ENCODE measurements around the gene ERI3.
A peak's percentile ranks its signal among the peaks of the same experiment; 100 is the strongest.

The ERI3 gene

DNA sequence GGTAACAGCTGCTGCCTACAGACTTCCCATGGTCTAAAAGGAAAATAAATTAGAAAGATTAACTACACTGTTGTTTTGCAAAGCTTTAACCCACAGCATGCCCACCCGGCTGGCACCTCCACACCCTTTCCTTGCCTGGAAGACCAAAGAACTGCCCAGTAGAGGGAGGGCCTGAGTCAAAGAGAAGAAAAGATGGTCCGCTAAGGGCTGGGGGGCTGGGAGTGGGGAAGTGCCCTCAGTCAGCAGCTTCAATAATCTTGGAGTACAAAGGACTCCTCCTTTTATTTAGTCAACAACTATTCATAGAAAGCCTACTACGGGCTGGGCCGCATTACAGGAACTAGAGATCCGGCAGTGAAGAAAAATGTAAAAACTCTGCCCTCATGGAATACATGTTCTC is 40.6 kb downstream of the ERI3 start:
- DNase-seq = no peak

DNA sequence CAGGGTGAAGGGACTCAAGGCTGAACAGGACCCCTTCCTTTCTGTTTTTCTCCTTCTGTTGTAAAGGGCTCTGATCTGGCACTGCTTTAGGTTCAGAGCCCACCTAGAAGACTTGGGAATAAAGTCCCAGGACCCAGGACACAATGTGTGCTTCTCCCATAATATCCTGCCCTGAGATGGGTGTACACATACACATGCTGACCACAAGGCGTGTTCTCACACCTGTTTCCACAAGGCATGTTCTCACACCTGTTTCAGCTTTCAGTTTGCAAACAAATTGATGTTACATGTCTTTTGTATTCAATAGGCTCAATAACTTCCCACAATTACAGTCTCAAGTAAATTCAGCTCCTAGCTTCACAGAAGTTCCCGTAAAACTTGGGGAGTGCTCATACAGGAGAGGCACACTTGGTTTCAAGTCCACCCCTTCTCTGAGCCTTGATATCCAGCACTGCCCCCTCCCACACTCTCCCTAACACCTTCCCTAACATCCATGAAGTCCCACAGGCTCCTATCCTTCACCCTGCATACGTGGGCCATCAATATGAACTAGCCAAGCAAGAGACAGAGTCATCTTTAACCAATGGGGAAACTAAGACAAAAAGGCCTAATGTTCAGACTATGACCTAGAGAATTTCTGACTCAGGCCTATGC is 41.7 kb downstream of the ERI3 start:
- no peak for DNase-seq

DNA sequence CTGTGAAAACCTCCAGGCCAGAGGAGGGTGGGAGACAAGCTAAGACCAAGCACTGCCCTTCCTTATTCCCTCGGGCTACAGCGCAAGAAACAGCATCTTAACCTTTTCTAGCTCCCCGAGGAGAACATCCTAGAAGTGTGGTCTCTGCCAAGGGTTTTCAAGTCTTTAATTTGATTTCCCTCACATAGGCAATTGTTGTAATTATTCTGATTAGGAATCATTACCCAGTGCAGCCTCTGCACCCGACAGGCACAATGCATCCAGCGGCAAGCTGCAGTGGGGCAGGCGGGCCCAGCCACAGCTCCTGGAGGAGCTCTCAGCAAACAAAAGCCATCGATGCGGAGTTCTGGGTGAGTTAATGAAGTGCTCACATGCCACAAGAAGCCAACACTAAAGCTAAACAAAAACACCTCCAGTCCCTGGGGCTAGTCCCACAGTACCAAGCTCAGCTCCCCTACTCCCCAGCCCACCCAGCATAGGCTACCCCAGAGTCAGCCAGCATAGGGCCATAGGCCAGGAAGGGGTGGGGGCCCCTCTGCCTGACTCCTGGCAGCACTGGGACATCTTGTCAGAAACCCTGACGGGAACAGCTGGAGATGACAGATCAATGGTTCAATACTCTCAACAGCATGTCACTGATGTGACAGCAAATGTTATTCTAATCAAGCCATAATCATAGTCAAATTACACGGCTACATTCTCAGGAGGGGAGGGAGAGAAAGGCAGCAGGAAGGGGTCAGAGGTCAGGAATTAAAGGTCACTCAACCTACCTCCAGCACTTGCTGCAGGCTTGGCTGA is 42.5 kb downstream of the ERI3 start:
- no peak for DNase-seq

DNA sequence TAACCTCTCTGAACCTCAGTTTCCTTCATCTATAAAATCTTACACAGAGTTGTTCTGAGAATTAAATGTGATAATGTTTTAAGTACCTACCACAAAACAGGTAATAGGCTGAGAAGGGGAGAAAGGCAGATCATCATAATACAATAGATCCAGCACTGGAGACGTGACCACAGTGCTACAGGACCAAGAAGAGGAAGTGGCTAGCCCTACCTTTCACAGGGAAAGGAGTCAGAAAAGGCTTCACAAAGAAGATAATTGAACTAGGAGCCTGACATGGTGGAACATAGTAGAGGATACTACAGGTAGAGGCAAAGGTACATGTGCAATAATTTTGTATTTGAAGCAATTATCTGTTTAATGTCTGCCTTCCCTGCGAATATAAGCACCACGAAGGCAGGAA is 45.1 kb downstream of the ERI3 start:
- no peak for DNase-seq

- peak; percentile 31 for DNase-seq
Observed at GRCh38 chr1:44305962-44306422, 49.1 kb downstream of the ERI3 start.

DNA sequence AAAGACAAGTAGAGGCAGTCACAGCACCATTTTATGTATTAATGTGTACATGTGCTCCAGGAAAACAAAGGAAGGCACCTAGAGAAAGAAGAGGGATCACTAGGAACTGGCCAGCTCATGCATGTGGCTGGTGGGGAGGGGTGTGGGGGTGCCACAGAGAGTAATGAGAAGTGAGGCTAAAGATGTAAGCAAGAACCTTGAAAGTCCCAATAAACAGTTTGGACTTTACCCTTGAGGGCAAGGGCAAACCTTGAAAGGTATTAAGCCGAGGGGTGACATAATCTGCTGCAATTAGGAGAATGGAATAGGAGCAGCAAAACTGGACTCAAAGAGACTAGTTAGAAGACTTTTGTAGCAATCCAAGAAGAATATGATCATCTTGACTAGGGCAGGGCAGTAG is 51.5 kb downstream of the ERI3 start:
- no peak for DNase-seq

DNA sequence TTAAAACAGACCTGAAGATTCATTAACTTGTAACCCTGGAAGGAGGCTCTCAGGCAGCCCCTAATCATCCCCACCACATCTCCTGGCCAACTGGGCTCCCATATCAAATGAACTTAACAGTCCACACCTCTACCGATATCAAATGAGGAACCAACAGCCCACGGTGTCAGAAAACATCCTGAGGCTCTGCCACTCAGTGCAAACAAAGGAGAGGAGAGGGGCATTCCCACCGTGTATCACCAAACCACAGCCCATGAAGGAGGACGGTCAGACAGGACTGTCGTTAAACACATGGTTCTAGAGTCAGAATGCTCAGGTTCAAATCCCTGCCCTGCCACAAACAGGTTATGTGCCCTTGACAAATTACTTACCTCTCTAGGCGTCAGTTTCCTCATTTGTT is 52.5 kb downstream of the ERI3 start:
- no peak for DNase-seq

- DNase-seq = no peak
Observed at GRCh38 chr1:44301442-44301841, 53.6 kb downstream of the ERI3 start.

DNA sequence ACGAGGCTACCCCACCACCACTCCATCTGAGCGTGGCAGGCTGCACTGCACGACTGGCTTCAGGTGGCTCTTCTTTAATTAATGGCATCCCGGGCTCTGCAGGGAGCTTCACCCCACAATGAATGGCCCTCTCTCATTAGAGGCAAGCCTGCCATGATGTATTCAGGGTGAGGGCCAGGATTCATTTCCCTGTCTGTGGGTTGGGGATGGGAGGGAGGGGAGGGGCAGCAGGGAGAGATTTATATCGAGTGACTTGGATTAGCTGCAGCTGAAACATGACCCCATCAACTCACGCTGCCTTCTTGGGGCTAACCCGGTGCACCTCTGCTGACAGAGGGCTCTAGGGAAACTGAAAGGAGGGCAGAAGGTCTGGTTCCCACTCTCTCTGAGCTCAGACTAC is 54.2 kb downstream of the ERI3 start:
- no peak for DNase-seq

DNA sequence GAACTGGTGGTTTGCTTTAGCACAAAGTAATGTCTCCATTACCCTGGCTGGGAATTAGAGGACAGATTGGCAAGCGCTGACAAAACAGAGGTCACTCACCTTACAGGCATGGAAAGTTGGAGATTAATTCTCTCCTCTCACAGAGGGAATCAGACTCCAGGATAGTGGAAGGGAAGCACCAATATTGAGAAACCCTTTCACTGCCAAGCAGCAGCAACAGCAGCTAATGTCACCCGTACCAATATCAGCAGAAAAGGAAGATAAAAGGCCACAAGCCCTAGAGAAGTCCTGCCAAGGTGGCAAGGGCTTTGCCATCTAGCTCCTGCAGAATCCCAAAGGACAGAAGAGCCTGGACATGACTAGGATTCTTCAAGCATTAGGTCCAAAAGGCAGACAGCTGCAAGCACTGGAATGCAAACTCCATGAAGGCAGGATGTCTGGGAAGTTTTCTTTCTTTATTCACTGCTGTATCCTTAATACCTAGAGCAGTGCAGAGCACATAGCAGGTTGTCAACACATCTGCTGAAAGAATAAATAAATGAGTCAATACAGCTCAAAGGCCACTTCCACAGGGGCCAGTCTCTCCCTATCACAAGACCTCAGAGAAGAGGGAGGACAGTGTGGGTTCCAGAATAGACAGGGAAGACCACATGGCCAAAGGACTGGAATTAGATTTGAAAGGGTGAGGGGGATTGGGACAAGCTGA is 57.2 kb downstream of the ERI3 start:
- no peak for DNase-seq

DNA sequence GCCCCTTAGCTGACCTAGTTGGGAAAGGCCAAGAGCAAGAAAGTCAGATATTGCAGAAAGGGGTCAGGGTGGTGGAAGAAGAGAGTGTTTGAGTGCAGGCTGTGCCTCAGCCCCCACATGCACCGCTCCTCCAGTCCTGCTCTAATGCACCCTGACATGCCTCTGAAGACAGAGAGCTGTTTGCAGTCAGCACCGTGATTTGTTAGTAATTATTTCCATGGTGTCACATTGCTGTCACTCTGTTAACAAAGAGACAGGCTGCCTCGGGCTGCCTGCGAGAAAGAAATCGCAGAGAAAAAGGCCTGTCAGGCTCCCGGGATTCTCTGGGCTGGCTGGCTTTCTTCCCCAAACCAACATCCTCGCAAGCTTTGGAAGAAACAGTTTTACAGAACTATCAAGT is 58.3 kb downstream of the ERI3 start:
- no peak for DNase-seq

DNA sequence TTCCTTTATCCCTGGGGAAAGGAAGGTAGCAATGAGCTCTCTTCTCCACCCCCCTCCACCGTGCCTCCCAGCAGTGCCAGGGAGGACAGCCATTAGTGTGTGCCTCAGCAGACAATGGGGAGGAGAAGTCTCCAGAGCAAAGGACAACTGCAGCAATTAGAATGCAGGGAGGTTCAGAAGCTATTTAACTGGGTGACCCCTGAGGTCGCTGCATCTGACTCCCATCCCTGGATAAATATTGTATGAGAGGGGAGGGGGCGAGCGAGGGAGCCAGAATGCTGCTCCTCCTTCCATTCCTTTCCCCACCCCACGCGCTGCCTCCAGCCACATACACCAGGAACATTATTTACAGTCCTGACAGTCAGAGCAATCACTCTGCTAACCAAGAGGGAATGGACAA is 59.0 kb downstream of the ERI3 start:
- no peak for DNase-seq

GRCh38 chr1:44294588-44295007 is 60.5 kb downstream of the ERI3 start:
- DNase-seq = no peak

- no peak for DNase-seq
Observed at GRCh38 chr1:44293761-44294315, 61.2 kb downstream of the ERI3 start.

- DNase-seq = no peak
Observed at GRCh38 chr1:44292651-44293050, 62.4 kb downstream of the ERI3 start.

- DNase-seq = no peak
Observed at GRCh38 chr1:44290250-44291094, 64.6 kb downstream of the ERI3 start.

GRCh38 chr1:44289530-44289929 is 65.5 kb downstream of the ERI3 start:
- no peak for DNase-seq

DNA sequence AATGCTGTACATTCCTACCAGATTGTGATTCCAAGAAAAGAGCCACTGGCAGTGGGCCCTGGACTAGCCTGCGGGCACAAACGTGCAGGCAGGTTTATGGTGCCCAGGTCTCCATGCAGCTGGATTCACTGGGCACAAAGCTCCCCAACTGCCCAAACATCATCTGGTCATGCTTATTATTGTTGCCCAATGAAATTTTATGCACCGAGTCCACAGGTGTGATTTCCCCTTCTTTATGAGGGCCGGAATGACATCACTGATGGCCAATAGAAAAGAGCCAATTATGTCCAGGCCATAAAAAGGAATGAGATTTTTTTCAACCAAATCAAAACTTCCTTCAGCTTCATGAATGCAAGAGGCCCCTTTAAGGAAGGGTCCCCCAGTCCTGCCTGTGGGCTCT is 66.2 kb downstream of the ERI3 start:
- no peak for DNase-seq

DNA sequence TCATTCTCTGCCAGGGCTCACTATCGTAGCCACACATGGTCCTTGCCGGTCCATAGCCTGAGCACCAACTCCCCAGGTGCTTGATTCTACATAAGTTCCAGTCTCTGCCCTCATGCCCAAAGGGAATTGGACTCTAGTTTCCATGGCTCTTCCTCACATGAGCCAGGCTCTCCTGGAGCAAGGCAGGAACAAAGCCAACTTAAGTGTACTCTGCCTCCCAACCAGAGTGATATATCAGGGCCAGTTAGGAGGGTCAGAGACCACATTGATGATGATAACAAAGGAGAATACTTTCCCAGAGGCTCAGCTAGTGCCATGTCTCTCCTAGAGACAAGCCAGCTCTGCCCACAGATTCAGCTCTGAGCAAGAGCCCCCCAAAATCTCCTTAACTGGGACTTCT is 70.9 kb downstream of the ERI3 start:
- no peak for DNase-seq

- DNase-seq = no peak
Observed at GRCh38 chr1:44283524-44284173, 71.4 kb downstream of the ERI3 start.

GRCh38 chr1:44282704-44283426 is 72.2 kb downstream of the ERI3 start:
- no peak for DNase-seq

Measured in activated naive CD4-positive, alpha-beta T cell treated with anti-CD3 and anti-CD28 coated beads, Interleukin-2, amount 50 U/mL, for 16 hours (primary cell).